Neutrophil (primary cell): ENCODE results near the gene MAPK11.
A peak's percentile ranks its signal among the peaks of the same experiment; 100 is the strongest.

ENCODE experiments used
- H3K27ac ChIP-seq: fragments of 200-600 bp; sonication (generic); 2 replicates; pipeline ENCODE4 v1.5.1; 2016; ENCODE audit warnings: mild to moderate bottlenecking, moderate library complexity
- H3K27me3 ChIP-seq: fragments of 200-600 bp; sonication (generic); 2 replicates; pipeline ENCODE4 v1.6.0; 2016; ENCODE audit warnings: mild to moderate bottlenecking
- H3K36me3 ChIP-seq: fragments of 200-600 bp; sonication (generic); 2 replicates; pipeline ENCODE4 v1.5.1; 2017
- H3K4me1 ChIP-seq, 2 experiments: fragments of 200-600 bp in 1 of 2; sonication (generic) in 1 of 2; 1 replicate in 1 of 2; 2 replicates in 1 of 2; pipeline versions ENCODE4 v1.5.1 to v1.6.1; 2013 to 2016; ENCODE audit warnings: low read depth in 1 of 2, low read length in 1 of 2, mild to moderate bottlenecking in 1 of 2, moderate library complexity in 1 of 2; ENCODE audit not compliant: control insufficient read depth in 1 of 2, insufficient read depth in 1 of 2
- H3K4me3 ChIP-seq, 2 experiments: fragments of 200-600 bp in 1 of 2; sonication (generic) in 1 of 2; 1 replicate in 1 of 2; 2 replicates in 1 of 2; pipeline ENCODE4 v1.5.1; 2013 to 2016; ENCODE audit warnings: low read depth in 1 of 2, low read length in 1 of 2, mild to moderate bottlenecking in 1 of 2, moderate library complexity in 1 of 2
- H3K9me3 ChIP-seq: fragments of 200-600 bp; sonication (generic); 2 replicates; pipeline ENCODE4 v1.5.1; 2016
- CTCF ChIP-seq: fragments of 200-600 bp; sonication (generic); IDR thresholded peaks from 2 replicates; pipeline ENCODE4 v1.5.1; 2016; ENCODE audit warnings: antibody characterized with exemption

Gene MAPK11

GRCh38 chr22:50269970-50270665 lies at the start of gene MAPK11:
Gene MAPK11 (minus strand): TSS chr22:50270380. CDS start chr22:50270292, 88 bp downstream.
- TF ChIP-seq CTCF, result no peak
- Histone ChIP-seq H3K27ac (no peak within 1 kb of the TSS), H3K4me1 (peaks cover 0 to 23% of the 10 kb centered on the region in 2 experiments)

GRCh38 chr22:50319503-50319951 lies 49.3 kb upstream of the MAPK11 start:
- H3K36me3 ChIP-seq, result no peaks in the 10 kb centered on the region
- peaks cover 0 to 1% of the 10 kb centered on the region in 2 experiments for H3K4me1 ChIP-seq
- no peak overlapping the region for H3K4me3 ChIP-seq
- peaks cover 26% of the 10 kb centered on the region for H3K27me3 ChIP-seq
- H3K9me3 ChIP-seq, result no peaks in the 10 kb centered on the region
- H3K27ac ChIP-seq, result no peak overlapping the region
- no peak for TF ChIP-seq CTCF

More at GRCh38 chr22:50269970-50270665, at the start of gene MAPK11:
- Histone ChIP-seq H3K27me3 (peaks cover 93% of the 10 kb centered on the region), H3K9me3 (no peaks in the 10 kb centered on the region), H3K36me3 (no peaks in the 10 kb centered on the region), H3K4me3 (peak within 1 kb of the TSS in 1 of 2 experiments; percentile 45)

GRCh38 chr22:50318698-50319411 lies 48.7 kb upstream of the MAPK11 start:
- Histone ChIP-seq H3K4me3 (no peak overlapping the region), H3K27me3 (peaks cover 27% of the 10 kb centered on the region), H3K9me3 (no peaks in the 10 kb centered on the region), H3K36me3 (no peaks in the 10 kb centered on the region), H3K4me1 (peaks cover 0 to 4% of the 10 kb centered on the region in 2 experiments), H3K27ac (no peak overlapping the region)
- no peak for TF ChIP-seq CTCF

GRCh38 chr22:50318356-50318697 lies 48.1 kb upstream of the MAPK11 start:
- Histone ChIP-seq H3K27me3 (peaks cover 31% of the 10 kb centered on the region), H3K4me1 (peaks cover 0 to 4% of the 10 kb centered on the region in 2 experiments)

GRCh38 chr22:50317674-50318073 lies 47.5 kb upstream of the MAPK11 start:
- Histone ChIP-seq H3K4me1 (peaks cover 0 to 4% of the 10 kb centered on the region in 2 experiments), H3K27ac (no peak overlapping the region), H3K27me3 (peaks cover 34% of the 10 kb centered on the region), H3K9me3 (no peaks in the 10 kb centered on the region), H3K4me3 (no peak overlapping the region), H3K36me3 (no peaks in the 10 kb centered on the region)
- no peak for TF ChIP-seq CTCF

More at GRCh38 chr22:50318356-50318697, 48.1 kb upstream of the MAPK11 start:
- no peak overlapping the region for H3K4me3 ChIP-seq
- TF ChIP-seq CTCF, result no peak
- H3K9me3 ChIP-seq, result no peaks in the 10 kb centered on the region
- no peak overlapping the region for H3K27ac ChIP-seq
- H3K36me3 ChIP-seq, result no peaks in the 10 kb centered on the region
